Measurements from ENCODE around the gene ATXN1L. TPM values are rescaled to one million over a fixed set of nuclear protein-coding genes. Genes with fewer than 3 reads are reported as not detected.

ATXN1L gene
- total and polyA plus RNA-seq, 8 donors = 4.2 to 33.4 (median 9.3) TPM

GRCh38 chr16:71893888-71894228 lies 48.1 kb downstream of the ATXN1L start:
- peak overlapping the region; percentile 79 to 98 (median 90) for H3K4me3 ChIP-seq
- peaks cover 0 to 4% (median 0%) of the 10 kb centered on the region in 4 donors for H3K36me3 ChIP-seq
- no peaks in the 10 kb centered on the region for H3K9me3 ChIP-seq
- no peak for DNase-seq
- H3K27ac ChIP-seq = peak overlapping the region; percentile 94 to 99 (median 96)
- H3K27me3 ChIP-seq = no peaks in the 10 kb centered on the region
- intact Hi-C loops (cut with DNase I; ENCODE audit: low total_unique reads) = no loop called here
- no peak for TF ChIP-seq CTCF (IDR thresholded peaks at IDR 0.05)
- TF ChIP-seq EP300 (IDR thresholded peaks at IDR 0.05) = no peak
- TF ChIP-seq POLR2AphosphoS5 (IDR thresholded peaks at IDR 0.05) = no peak
- TF ChIP-seq POLR2A (IDR thresholded peaks at IDR 0.05) = no peak
- WGBS, 5 donors = 30 to 42% (median 37%) methylated on average over 7 of the region's 7 CpGs
- peaks cover 21 to 35% (median 32%) of the 10 kb centered on the region in 4 donors for H3K4me1 ChIP-seq

- peaks cover 0 to 4% (median 0%) of the 10 kb centered on the region in 4 donors for H3K36me3 ChIP-seq
- TF ChIP-seq EP300 (IDR thresholded peaks at IDR 0.05) (no peak), POLR2AphosphoS5 (IDR thresholded peaks at IDR 0.05) (peak in 1 of 3 donors; percentile 20)
- 0 to 1% (median 1%) methylated on average over 31 of the region's 31 CpGs for WGBS, 5 donors
- H3K27ac ChIP-seq = peak overlapping the region; percentile 94 to 99 (median 96)
- no peaks in the 10 kb centered on the region for H3K9me3 ChIP-seq
- peaks cover 24 to 40% (median 37%) of the 10 kb centered on the region in 4 donors for H3K4me1 ChIP-seq
- H3K27me3 ChIP-seq = no peaks in the 10 kb centered on the region
- DNase-seq = peak; percentile 56 to 78
- peak overlapping the region; percentile 79 to 98 (median 90) for H3K4me3 ChIP-seq
- intact Hi-C loops (cut with DNase I; ENCODE audit: low total_unique reads) = no loop called here
These were observed 48.6 kb downstream of the ATXN1L start for GRCh38 chr16:71894229-71894920.

GRCh38 chr16:71894921-71895678 lies 49.3 kb downstream of the ATXN1L start, which contains the start of gene IST1:
Gene IST1, plus strand, starts transcription at chr16:71895531. Its CDS starts 20,110 bp downstream, at chr16:71915641.
- H3K4me3 ChIP-seq = peak within 1 kb of the TSS; percentile 79 to 98 (median 90)
- H3K27me3 ChIP-seq = no peaks in the 10 kb centered on the region
- no peaks in the 10 kb centered on the region for H3K9me3 ChIP-seq
- peak; percentile 98 to 99 for DNase-seq
- peaks cover 0 to 4% (median 0%) of the 10 kb centered on the region in 4 donors for H3K36me3 ChIP-seq
- peak within 1 kb of the TSS; percentile 94 to 99 (median 96) for H3K27ac ChIP-seq
- intact Hi-C loops (cut with DNase I; ENCODE audit: low total_unique reads) = no loop called here
- 0 to 1% (median 0%) methylated on average over 36 to 67 of the region's 67 CpGs for WGBS, 5 donors
- peak; percentile 86 to 95 (median 89) for TF ChIP-seq POLR2AphosphoS5 (IDR thresholded peaks at IDR 0.05)
- no peak for TF ChIP-seq EP300 (IDR thresholded peaks at IDR 0.05)
- TF ChIP-seq POLR2A (IDR thresholded peaks at IDR 0.05) = peak in 2 of 4 donors; percentile 53 to 79
- peaks cover 31 to 47% (median 44%) of the 10 kb centered on the region in 4 donors for H3K4me1 ChIP-seq

- peaks cover 39 to 54% (median 48%) of the 10 kb centered on the region in 4 donors for H3K4me1 ChIP-seq
- no peaks in the 10 kb centered on the region for H3K9me3 ChIP-seq
- 0 to 1% (median 1%) methylated on average over 17 to 44 of the region's 44 CpGs for WGBS, 5 donors
- no peaks in the 10 kb centered on the region for H3K27me3 ChIP-seq
- H3K27ac ChIP-seq = peak overlapping the region; percentile 94 to 99 (median 96)
- intact Hi-C loops (cut with DNase I; ENCODE audit: low total_unique reads) = no loop called here
- TF ChIP-seq CTCF (IDR thresholded peaks at IDR 0.05) = no peak
- TF ChIP-seq EP300 (IDR thresholded peaks at IDR 0.05) = no peak
- peak in 1 of 3 donors; percentile 14 for TF ChIP-seq POLR2AphosphoS5 (IDR thresholded peaks at IDR 0.05)
- peak; percentile 37 to 79 for DNase-seq
- H3K36me3 ChIP-seq = peaks cover 0 to 4% (median 0%) of the 10 kb centered on the region in 4 donors
- H3K4me3 ChIP-seq = peak overlapping the region; percentile 79 to 98 (median 90)
These were observed 50.0 kb downstream of the ATXN1L start for GRCh38 chr16:71895679-71896365.
